Choroid plexus epithelial cell (primary cell): ENCODE measurements around the gene ARL3.
"Not testable (repeated sequence)": the region's sequence is repeated elsewhere in the genome, so short reads cannot be mapped to it uniquely, and the experiment has no call there.

Experiments
- DNase-seq: peaks from one replicate; pipeline ENCODE4 v3.0.0-alpha.2; 2010; ENCODE audit warnings: low read depth
- H3K4me3 ChIP-seq: 2 replicates; pipeline ENCODE4 v1.5.1; 2011; ENCODE audit warnings: low read depth, mild to moderate bottlenecking, control low read depth, low read length, moderate library complexity
- CTCF ChIP-seq: conservative IDR thresholded peaks from 2 replicates; pipeline ENCODE4 v1.5.1; 2011; ENCODE audit warnings: low read depth, mild to moderate bottlenecking, control low read depth, inconsistent platforms, low read length, moderate library complexity

Gene ARL3

GRCh38 chr10:102744374-102745051 is 30.3 kb upstream of the ARL3 start:
- H3K4me3 ChIP-seq: peak overlapping the region; percentile 97
- peak; percentile 30 for DNase-seq
- no peak for TF ChIP-seq CTCF

GRCh38 chr10:102743588-102744373 is 29.6 kb upstream of the ARL3 start, which contains the start of gene WBP1L:
TSS of gene WBP1L (plus strand) at chr10:102743948. CDS start at chr10:102744054, 106 bp downstream.
- no peak for TF ChIP-seq CTCF
- peak; percentile 100 for DNase-seq
- peak within 1 kb of the TSS; percentile 97 for H3K4me3 ChIP-seq

- no peak for DNase-seq
- TF ChIP-seq CTCF: no peak
- no peak overlapping the region for H3K4me3 ChIP-seq
These were observed 28.9 kb upstream of the ARL3 start for GRCh38 chr10:102743078-102743587.

GRCh38 chr10:102742313-102742712 is 28.1 kb upstream of the ARL3 start:
- DNase-seq, H3K4me3 ChIP-seq: not testable (repeated sequence)

- no peak overlapping the region for H3K4me3 ChIP-seq
- TF ChIP-seq CTCF: no peak
- no peak for DNase-seq
These were observed 27.6 kb upstream of the ARL3 start for GRCh38 chr10:102741726-102742237.

- no peak overlapping the region for H3K4me3 ChIP-seq
These were observed 26.0 kb upstream of the ARL3 start for GRCh38 chr10:102740229-102740628.

More at GRCh38 chr10:102740229-102740628, 26.0 kb upstream of the ARL3 start:
- DNase-seq: no peak
- no peak for TF ChIP-seq CTCF
